Neural cell (in vitro differentiated cells): ENCODE results near the gene TMPRSS4. TPM values are rescaled to one million over a fixed set of nuclear protein-coding genes. Genes with fewer than 3 reads are reported as not detected.

Source experiments
- H2AFZ ChIP-seq: fragments of 200-600, 300-800 bp; sonication (generic), shearing (Covaris generic); 2 replicates; pipeline ENCODE4 v1.6.0; 2014; ENCODE audit warnings: low read depth, mild to moderate bottlenecking, antibody characterized with exemption, low read length, moderate library complexity
- H3F3A ChIP-seq: fragments of 200-600 bp; shearing (Covaris generic); 2 replicates; pipeline ENCODE4 v1.6.1; 2016; ENCODE audit warnings: mild to moderate bottlenecking, moderate library complexity, mixed read lengths, antibody characterized with exemption, low read length; ENCODE audit not compliant: insufficient read depth, poor library complexity, severe bottlenecking
- H3K27ac ChIP-seq: fragments of 200-600, 300-800 bp; sonication (generic), shearing (Covaris generic); 2 replicates; pipeline ENCODE4 v1.5.1; 2014; ENCODE audit warnings: mild to moderate bottlenecking, low read length, moderate library complexity
- H3K27me3 ChIP-seq: fragments of 300-800, 200-600 bp; sonication (generic), shearing (Covaris generic); 2 replicates; pipeline ENCODE4 v1.6.0; 2014; ENCODE audit warnings: mild to moderate bottlenecking, low read depth, low read length, moderate library complexity; ENCODE audit not compliant: insufficient read depth
- H3K36me3 ChIP-seq: fragments of 300-800, 200-600 bp; sonication (generic), shearing (Covaris generic); 2 replicates; pipeline ENCODE4 v1.5.1; 2014; ENCODE audit warnings: mild to moderate bottlenecking, antibody characterized with exemption, low read length, moderate library complexity; ENCODE audit not compliant: insufficient read depth
- H3K4me2 ChIP-seq: fragments of 300-800, 200-600 bp; sonication (generic), shearing (Covaris generic); 2 replicates; pipeline ENCODE4 v1.6.0; 2014; ENCODE audit warnings: mild to moderate bottlenecking, low read length
- H3K4me3 ChIP-seq: fragments of 300-800, 200-600 bp; sonication (generic), shearing (Covaris generic); 2 replicates; pipeline ENCODE4 v1.5.1; 2014; ENCODE audit warnings: mild to moderate bottlenecking, low read length, moderate library complexity
- H3K79me2 ChIP-seq: fragments of 200-600 bp; shearing (Covaris generic); replicated peaks from 2 replicates; pipeline ENCODE4 v1.6.0; 2014; ENCODE audit warnings: mild to moderate bottlenecking, low read length, moderate library complexity; ENCODE audit not compliant: insufficient read depth
- H3K9ac ChIP-seq: fragments of 300-800, 200-600 bp; sonication (generic), shearing (Covaris generic); 2 replicates; pipeline ENCODE4 v1.6.1; 2016; ENCODE audit warnings: mild to moderate bottlenecking, low read length, mixed read lengths
- H3K9me2 ChIP-seq: fragments of 200-600 bp; shearing (Covaris generic); 2 replicates; pipeline ENCODE4 v1.6.1; 2016; ENCODE audit warnings: mild to moderate bottlenecking, low read length, mixed read lengths; ENCODE audit not compliant: insufficient read depth
- H3K9me3 ChIP-seq: fragments of 200-600, 300-800 bp; sonication (generic), shearing (Covaris generic); 2 replicates; pipeline ENCODE4 v1.6.1; 2016; ENCODE audit warnings: mild to moderate bottlenecking, mixed run types, low read length, moderate library complexity, mixed read lengths
- H4K20me1 ChIP-seq: fragments of 200-600 bp; shearing (Covaris generic); 2 replicates; pipeline ENCODE4 v1.6.1; 2016; ENCODE audit warnings: mild to moderate bottlenecking, mixed run types; ENCODE audit not compliant: insufficient read depth
- EP300 ChIP-seq: fragments of 450-650 bp; conservative IDR thresholded peaks from 2 replicates; pipeline ENCODE4 v1.6.1; 2014; ENCODE audit warnings: antibody characterized with exemption, mild to moderate bottlenecking, moderate library complexity; ENCODE audit not compliant: poor library complexity, severe bottlenecking
- EZH2 ChIP-seq: fragments of 200-600, 300-800 bp; shearing (Covaris generic), sonication (generic); IDR thresholded peaks from 2 replicates; pipeline ENCODE4 v1.6.1; 2014; ENCODE audit warnings: antibody characterized with exemption, low read length, borderline replicate concordance, mild to moderate bottlenecking; ENCODE audit not compliant: insufficient read depth, poor library complexity, severe bottlenecking
- MXI1 ChIP-seq: fragments of 450-650 bp; conservative IDR thresholded peaks from 2 replicates; pipeline ENCODE4 v1.6.1; 2014; ENCODE audit warnings: antibody characterized with exemption, mild to moderate bottlenecking; ENCODE audit not compliant: poor library complexity, severe bottlenecking
- POLR2AphosphoS5 ChIP-seq: IDR thresholded peaks from 2 replicates; pipeline ENCODE4 v1.6.1; 2012
- RAD21 ChIP-seq: fragments of 450-650 bp; conservative IDR thresholded peaks from 2 replicates; pipeline ENCODE4 v1.6.1; 2014; ENCODE audit warnings: antibody characterized with exemption, mild to moderate bottlenecking, moderate library complexity
- SMC3 ChIP-seq: fragments of 450-650 bp; conservative IDR thresholded peaks from 2 replicates; pipeline ENCODE4 v1.6.1; 2014; ENCODE audit warnings: antibody characterized with exemption, mild to moderate bottlenecking, moderate library complexity; ENCODE audit not compliant: poor library complexity
- TAF1 ChIP-seq: IDR thresholded peaks from 2 replicates; pipeline ENCODE4 v1.6.1; 2012; ENCODE audit warnings: low read depth
- polyA plus RNA-seq: library from polyadenylated mRNA; depleted of rRNA; stranded (reverse); fragments of >200 nt; gene quantifications from 2 replicates; pipeline ENCODE4 v1.2.3, GENCODE V29; 2014
- TF ChIP-seq, protein P1 (sequence below): IDR thresholded peaks from 2 replicates; pipeline ENCODE4 v1.6.1; 2012; ENCODE audit warnings: borderline replicate concordance
- TF ChIP-seq, protein P2 (sequence below): fragments of 450-650 bp; IDR thresholded peaks from 2 replicates; pipeline ENCODE4 v1.5.1; 2014; ENCODE audit warnings: antibody characterized with exemption, mild to moderate bottlenecking, moderate library complexity; ENCODE audit not compliant: poor library complexity, severe bottlenecking

Gene TMPRSS4
- polyA plus RNA-seq, 1 donor from 2014 or later = not detected

DNA sequence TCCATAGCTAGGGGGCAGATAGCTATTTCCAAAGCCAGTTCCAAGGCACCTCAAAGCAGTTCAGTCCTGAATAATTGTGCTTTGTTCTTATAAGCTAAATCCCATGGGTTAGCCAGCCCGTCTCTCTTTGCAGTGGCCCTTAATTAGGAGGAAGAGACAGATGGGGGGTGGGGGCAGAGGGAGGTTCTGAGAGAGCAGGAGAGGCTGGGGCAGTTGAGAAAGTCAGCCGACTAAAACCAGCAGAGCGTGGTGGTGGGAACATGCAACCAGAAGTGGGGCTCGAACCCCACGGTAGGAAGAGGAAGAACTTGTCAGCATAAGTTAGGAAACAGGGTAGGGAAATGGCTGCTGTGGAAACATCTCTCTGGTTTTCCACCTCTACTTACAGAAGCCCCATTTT lies 86.6 kb downstream of the TMPRSS4 start:
- no peak overlapping the region for H3K27ac ChIP-seq
- H3K9me3 ChIP-seq = no peaks in the 10 kb centered on the region
- H3K9ac ChIP-seq = no peak overlapping the region
- no peaks in the 10 kb centered on the region for H3K9me2 ChIP-seq
- H3K36me3 ChIP-seq = no peaks in the 10 kb centered on the region
- H3F3A ChIP-seq = no peaks in the 10 kb centered on the region
- no peak overlapping the region for H2AFZ ChIP-seq
- no peak overlapping the region for H3K4me3 ChIP-seq
- no peak overlapping the region for H3K4me2 ChIP-seq
- no peaks in the 10 kb centered on the region for H3K79me2 ChIP-seq
- TF ChIP-seq EZH2 (no peak), POLR2AphosphoS5 (no peak), EP300 (no peak), SMC3 (no peak), RAD21 (no peak), MXI1 (no peak), TAF1 (no peak)
- TF ChIP-seq, protein P1, sequence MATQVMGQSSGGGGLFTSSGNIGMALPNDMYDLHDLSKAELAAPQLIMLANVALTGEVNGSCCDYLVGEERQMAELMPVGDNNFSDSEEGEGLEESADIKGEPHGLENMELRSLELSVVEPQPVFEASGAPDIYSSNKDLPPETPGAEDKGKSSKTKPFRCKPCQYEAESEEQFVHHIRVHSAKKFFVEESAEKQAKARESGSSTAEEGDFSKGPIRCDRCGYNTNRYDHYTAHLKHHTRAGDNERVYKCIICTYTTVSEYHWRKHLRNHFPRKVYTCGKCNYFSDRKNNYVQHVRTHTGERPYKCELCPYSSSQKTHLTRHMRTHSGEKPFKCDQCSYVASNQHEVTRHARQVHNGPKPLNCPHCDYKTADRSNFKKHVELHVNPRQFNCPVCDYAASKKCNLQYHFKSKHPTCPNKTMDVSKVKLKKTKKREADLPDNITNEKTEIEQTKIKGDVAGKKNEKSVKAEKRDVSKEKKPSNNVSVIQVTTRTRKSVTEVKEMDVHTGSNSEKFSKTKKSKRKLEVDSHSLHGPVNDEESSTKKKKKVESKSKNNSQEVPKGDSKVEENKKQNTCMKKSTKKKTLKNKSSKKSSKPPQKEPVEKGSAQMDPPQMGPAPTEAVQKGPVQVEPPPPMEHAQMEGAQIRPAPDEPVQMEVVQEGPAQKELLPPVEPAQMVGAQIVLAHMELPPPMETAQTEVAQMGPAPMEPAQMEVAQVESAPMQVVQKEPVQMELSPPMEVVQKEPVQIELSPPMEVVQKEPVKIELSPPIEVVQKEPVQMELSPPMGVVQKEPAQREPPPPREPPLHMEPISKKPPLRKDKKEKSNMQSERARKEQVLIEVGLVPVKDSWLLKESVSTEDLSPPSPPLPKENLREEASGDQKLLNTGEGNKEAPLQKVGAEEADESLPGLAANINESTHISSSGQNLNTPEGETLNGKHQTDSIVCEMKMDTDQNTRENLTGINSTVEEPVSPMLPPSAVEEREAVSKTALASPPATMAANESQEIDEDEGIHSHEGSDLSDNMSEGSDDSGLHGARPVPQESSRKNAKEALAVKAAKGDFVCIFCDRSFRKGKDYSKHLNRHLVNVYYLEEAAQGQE = no peak
- TF ChIP-seq, protein P2, sequence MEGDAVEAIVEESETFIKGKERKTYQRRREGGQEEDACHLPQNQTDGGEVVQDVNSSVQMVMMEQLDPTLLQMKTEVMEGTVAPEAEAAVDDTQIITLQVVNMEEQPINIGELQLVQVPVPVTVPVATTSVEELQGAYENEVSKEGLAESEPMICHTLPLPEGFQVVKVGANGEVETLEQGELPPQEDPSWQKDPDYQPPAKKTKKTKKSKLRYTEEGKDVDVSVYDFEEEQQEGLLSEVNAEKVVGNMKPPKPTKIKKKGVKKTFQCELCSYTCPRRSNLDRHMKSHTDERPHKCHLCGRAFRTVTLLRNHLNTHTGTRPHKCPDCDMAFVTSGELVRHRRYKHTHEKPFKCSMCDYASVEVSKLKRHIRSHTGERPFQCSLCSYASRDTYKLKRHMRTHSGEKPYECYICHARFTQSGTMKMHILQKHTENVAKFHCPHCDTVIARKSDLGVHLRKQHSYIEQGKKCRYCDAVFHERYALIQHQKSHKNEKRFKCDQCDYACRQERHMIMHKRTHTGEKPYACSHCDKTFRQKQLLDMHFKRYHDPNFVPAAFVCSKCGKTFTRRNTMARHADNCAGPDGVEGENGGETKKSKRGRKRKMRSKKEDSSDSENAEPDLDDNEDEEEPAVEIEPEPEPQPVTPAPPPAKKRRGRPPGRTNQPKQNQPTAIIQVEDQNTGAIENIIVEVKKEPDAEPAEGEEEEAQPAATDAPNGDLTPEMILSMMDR = no peak
- H3K27me3 ChIP-seq = peaks cover 6% of the 10 kb centered on the region
- H4K20me1 ChIP-seq = no peaks in the 10 kb centered on the region

GRCh38 chr11:118164885-118165284 lies 88.0 kb downstream of the TMPRSS4 start:
- Histone ChIP-seq H3K9me3 (no peaks in the 10 kb centered on the region), H3K4me2 (no peak overlapping the region), H3K9me2 (no peaks in the 10 kb centered on the region), H3K79me2 (no peaks in the 10 kb centered on the region), H2AFZ (no peak overlapping the region), H3K27ac (no peak overlapping the region), H4K20me1 (no peaks in the 10 kb centered on the region), H3K27me3 (peaks cover 5% of the 10 kb centered on the region), H3K9ac (no peak overlapping the region), H3K36me3 (no peaks in the 10 kb centered on the region), H3K4me3 (no peak overlapping the region), H3F3A (no peaks in the 10 kb centered on the region)
- TF ChIP-seq MXI1 (no peak), EP300 (no peak), TAF1 (no peak)
- TF ChIP-seq, protein P2 = no peak
